HepG2 (cell line): ENCODE data around the gene SH2D5. TPM values are rescaled to one million over a fixed set of nuclear protein-coding genes. Genes with fewer than 3 reads are reported as not detected.

Source experiments
- ATAC-seq: fragments of 200-7000 bp; cut with Tn5 transposase; 3 replicates; pipeline ENCODE4 v1.9.1; 2020; ENCODE audit warnings: mild to moderate bottlenecking, moderate library complexity
- BruUV-seq: library from RNA; stranded (reverse); fragments of 400-500 nt; replicated peaks from 2 replicates; lab custom pipeline; 2021; lab: Mats Ljungman, UMichigan
- CTCF ChIA-PET: fragments of 300-600 bp; formaldehyde crosslinking; extraction: SDS; loops from one replicate; lab custom pipeline; 2021; ENCODE audit warnings: low total read pairs, inconsistent platforms, low intra/inter-chr PET ratio; lab: Yijun Ruan, JAX
- POLR2A ChIA-PET: fragments of 350-600 bp; sonication (Branson Sonifier 250); formaldehyde crosslinking; loops from one replicate; lab custom pipeline; 2020; ENCODE audit warnings: antibody characterized with exemption, inconsistent platforms; lab: Yijun Ruan, JAX
- DNase-seq: peaks from one replicate; pipeline ENCODE4 v3.0.0-alpha.2; 2015; ENCODE audit warnings: low spot score
- FAIRE-seq: peaks from 3 replicates; lab custom pipeline; 2011; peaks lifted over from hg19 to GRCh38; lab: Jason Lieb, UNC
- H2AFZ ChIP-seq: one replicate; pipeline ENCODE4 v1.6.1; 2011; ENCODE audit warnings: low read length, inconsistent platforms
- H3K27ac ChIP-seq: fragments of 300-600 bp; 3 replicates; pipeline ENCODE4 v1.8.0; 2011; ENCODE audit warnings: mixed run types, mild to moderate bottlenecking, mixed read lengths, low read length, inconsistent platforms; ENCODE audit not compliant: insufficient read depth; ENCODE audit errors: extremely low read length
- H3K27me3 ChIP-seq, 2 experiments: fragments of 200-600 bp in 1 of 2; 2 replicates in 1 of 2; 3 replicates in 1 of 2; pipeline versions ENCODE4 v1.6.0 to v1.8.0; 2011; ENCODE audit warnings: low read length in 2 of 2, mild to moderate bottlenecking in 2 of 2, moderate library complexity in 2 of 2, inconsistent platforms in 1 of 2; ENCODE audit not compliant: insufficient read depth in 2 of 2, control insufficient read depth in 1 of 2
- H3K36me3 ChIP-seq, 2 experiments: fragments of 200-600 bp in 1 of 2; replicated peaks in 1 of 2; 2 replicates in 1 of 2; 3 replicates in 1 of 2; pipeline versions ENCODE4 v1.5.1 to v1.8.0; 2011; ENCODE audit warnings: low read length in 2 of 2, inconsistent platforms in 1 of 2; ENCODE audit not compliant: insufficient read depth in 2 of 2, control insufficient read depth in 1 of 2
- H3K4me1 ChIP-seq: 2 replicates; pipeline ENCODE4 v1.5.1; 2012; ENCODE audit warnings: low read length, inconsistent platforms; ENCODE audit not compliant: insufficient read depth
- H3K4me2 ChIP-seq: 2 replicates; pipeline ENCODE4 v1.6.0; 2011; ENCODE audit warnings: low read depth, low read length, inconsistent platforms
- H3K4me3 ChIP-seq, 3 experiments: fragments of 200-600 bp in 1 of 3; sonication (generic), shearing (Covaris generic) in 1 of 3; replicated peaks in 1 of 3; 2 replicates each; pipeline ENCODE4 v1.5.1; 2011 to 2016; ENCODE audit warnings: low read length in 3 of 3, inconsistent platforms in 2 of 3, low read depth in 2 of 3, mild to moderate bottlenecking in 2 of 3, control low read depth in 1 of 3, mixed read lengths in 1 of 3; ENCODE audit not compliant: insufficient read depth in 1 of 3
- H3K79me2 ChIP-seq: one replicate; pipeline ENCODE4 v1.6.1; 2011; ENCODE audit warnings: low read length, inconsistent platforms; ENCODE audit not compliant: insufficient read depth
- H3K9ac ChIP-seq: 2 replicates; pipeline ENCODE4 v1.6.0; 2011; ENCODE audit warnings: mild to moderate bottlenecking, low read depth, low read length, inconsistent platforms; ENCODE audit not compliant: insufficient read depth
- H3K9me3 ChIP-seq: 2 replicates; pipeline ENCODE4 v1.5.1; 2012; ENCODE audit warnings: mild to moderate bottlenecking, low read length
- H4K20me1 ChIP-seq: 2 replicates; pipeline ENCODE4 v1.6.0; 2011; ENCODE audit warnings: inconsistent platforms, mild to moderate bottlenecking, low read length, moderate library complexity; ENCODE audit not compliant: insufficient read depth
- ARHGAP35 ChIP-seq: sonication (generic); formaldehyde crosslinking; IDR thresholded peaks from 2 replicates; pipeline ENCODE4 v1.9.0; 2022; ENCODE audit warnings: mild to moderate bottlenecking, inconsistent platforms, moderate library complexity, missing genetic modification reagents, borderline replicate concordance
- HMG20B ChIP-seq: conservative IDR thresholded peaks from 2 replicates; pipeline ENCODE4 v1.6.1; 2016; ENCODE audit warnings: missing genetic modification reagents, missing compliant biosample characterization
- KDM3A ChIP-seq: IDR thresholded peaks from 2 replicates; pipeline ENCODE4 v1.6.1; 2018; ENCODE audit warnings: low read depth, missing compliant biosample characterization
- MBD4 ChIP-seq: IDR thresholded peaks from 2 replicates; pipeline ENCODE4 v1.6.1; 2012; ENCODE audit warnings: low read length, inconsistent platforms, borderline replicate concordance
- SATB2 ChIP-seq: sonication (generic); formaldehyde crosslinking; IDR thresholded peaks from 2 replicates; pipeline ENCODE4 v1.5.0; 2020; ENCODE audit warnings: missing genetic modification reagents
- ZBTB7A ChIP-seq: sonication (generic); formaldehyde crosslinking; IDR thresholded peaks from 2 replicates; pipeline ENCODE4 v1.8.0; 2022; ENCODE audit warnings: mild to moderate bottlenecking, missing genetic modification reagents
- ZNF121 ChIP-seq: sonication (generic); formaldehyde crosslinking; IDR thresholded peaks from 2 replicates; pipeline ENCODE4 v1.5.0; 2020; ENCODE audit warnings: mild to moderate bottlenecking, missing genetic modification reagents
- WGBS: methylation state at CpG from one replicate; pipeline ENCODE4 v1.1.6; 2017; ENCODE audit warnings: low lambda C conversion rate; 5-methylcytosine and 5-hydroxymethylcytosine counted together
- in situ Hi-C: cut with HindIII; loops from 2 replicates; pipeline ENCODE4 v1.10.0; 2017; ENCODE audit warnings: low pct_unique_long_range_greater_than_20kb; ENCODE audit not compliant: extremely low pct_ligation_motif_present
- intact Hi-C: fragments of 100-400 bp; cut with micrococcal nuclease; formaldehyde crosslinking; loops from one replicate; pipeline ENCODE4 v1.10.0; 2022; ENCODE audit not compliant: unreplicated experiment
- polyA plus RNA-seq, 8 experiments: library from polyadenylated mRNA; depleted of rRNA in 3 of 8; stranded (reverse) in 7 of 8; unstranded in 1 of 8; fragments of >200 nt; fragmentation: Illumina TruSeq in 4 of 8; extraction: Trizol in 4 of 8; gene quantifications; 2 replicates each; pipeline versions ENCODE4 v1.2.1 to v1.2.3, GENCODE V29; 2011 to 2016; ENCODE audit warnings: low read depth in 4 of 8, missing spikeins in 1 of 8, mixed read lengths in 1 of 8; ENCODE audit not compliant: insufficient read depth in 1 of 8
- total RNA-seq, 5 experiments: library from RNA; depleted of rRNA; stranded (reverse); fragments of >200 nt; fragmentation: Illumina TruSeq; extraction: Trizol; gene quantifications; 2 replicates each; pipeline ENCODE4 v1.2.3, GENCODE V29; 2016; ENCODE audit warnings: low read depth in 1 of 5
- TF ChIP-seq, protein P1 (sequence below): IDR thresholded peaks from 2 replicates; pipeline ENCODE4 v1.6.1; 2016; ENCODE audit warnings: low read depth
- TF ChIP-seq, protein P2 (sequence below): sonication (generic); formaldehyde crosslinking; IDR thresholded peaks from 2 replicates; pipeline ENCODE4 v1.5.0; 2020; ENCODE audit warnings: missing genetic modification reagents, mild to moderate bottlenecking, borderline replicate concordance
- TF ChIP-seq, protein P3 (sequence below): sonication (generic); formaldehyde crosslinking; IDR thresholded peaks from 2 replicates; pipeline ENCODE4 v1.4.0; 2020; ENCODE audit warnings: mild to moderate bottlenecking, missing genetic modification reagents
- TF ChIP-seq, protein P4 (sequence below): IDR thresholded peaks from 2 replicates; pipeline ENCODE4 v1.4.0; 2020; ENCODE audit warnings: mild to moderate bottlenecking, missing genetic modification reagents

The SH2D5 gene
- total and polyA plus RNA-seq, 2 of the 13 experiments (the other 11 are each of a cell fraction or from before 2014, with no cell fraction given) = 1.2 to 3.4 TPM

DNA sequence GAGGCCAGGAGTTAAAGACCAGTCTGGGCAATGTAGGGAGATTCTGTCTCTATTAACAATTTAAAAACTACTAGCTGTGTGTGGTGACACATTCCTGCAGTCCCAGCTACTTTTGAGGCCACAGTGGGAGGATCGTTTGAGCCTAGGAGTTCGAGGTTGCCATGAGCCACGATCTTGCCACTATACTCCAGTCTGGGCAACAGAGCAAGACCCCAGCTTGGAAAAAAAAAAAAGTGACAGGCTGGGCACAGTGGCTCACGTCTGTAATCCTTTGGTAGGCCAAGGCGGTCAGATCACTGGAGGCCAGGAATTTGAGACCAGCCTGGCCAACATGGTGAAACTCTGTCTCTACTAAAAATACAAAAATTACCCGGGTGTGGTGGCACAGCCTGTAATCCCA lies 27.8 kb upstream of the SH2D5 start:
- no peak overlapping the region for H3K9ac ChIP-seq
- DNase-seq = no peak
- POLR2A ChIA-PET = no interaction called here
- H4K20me1 ChIP-seq = no peaks in the 10 kb centered on the region
- in situ Hi-C loops (no loop called here), intact Hi-C loops (no loop called here)
- FAIRE-seq = no peak
- no peak for ATAC-seq
- H3K4me2 ChIP-seq = no peak overlapping the region
- no TSS peak for BruUV-seq
- H3K27me3 ChIP-seq = no peaks in the 10 kb centered on the region
- H3K79me2 ChIP-seq = no peaks in the 10 kb centered on the region
- TF ChIP-seq, protein P1, sequence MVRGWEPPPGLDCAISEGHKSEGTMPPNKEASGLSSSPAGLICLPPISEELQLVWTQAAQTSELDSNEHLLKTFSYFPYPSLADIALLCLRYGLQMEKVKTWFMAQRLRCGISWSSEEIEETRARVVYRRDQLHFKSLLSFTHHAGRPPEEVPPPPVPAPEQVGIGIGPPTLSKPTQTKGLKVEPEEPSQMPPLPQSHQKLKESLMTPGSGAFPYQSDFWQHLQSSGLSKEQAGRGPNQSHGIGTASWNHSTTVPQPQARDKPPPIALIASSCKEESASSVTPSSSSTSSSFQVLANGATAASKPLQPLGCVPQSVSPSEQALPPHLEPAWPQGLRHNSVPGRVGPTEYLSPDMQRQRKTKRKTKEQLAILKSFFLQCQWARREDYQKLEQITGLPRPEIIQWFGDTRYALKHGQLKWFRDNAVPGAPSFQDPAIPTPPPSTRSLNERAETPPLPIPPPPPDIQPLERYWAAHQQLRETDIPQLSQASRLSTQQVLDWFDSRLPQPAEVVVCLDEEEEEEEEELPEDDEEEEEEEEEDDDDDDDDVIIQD (CRISPR knock-in tag) = no peak
- 0 out of 2 replicates have a peak, but pooled peaks have one; percentile 19 for TF ChIP-seq ZNF121 (CRISPR knock-in tag)
- TF ChIP-seq, all 625 proteins: peak for 1
- no peaks in the 10 kb centered on the region for H3K9me3 ChIP-seq
- 99% methylated on average over 6 of the region's 6 CpGs for WGBS
- peaks cover 13 to 88% of the 10 kb centered on the region in 2 experiments for H3K36me3 ChIP-seq
- no peak overlapping the region for H2AFZ ChIP-seq
- no peaks in the 10 kb centered on the region for H3K4me1 ChIP-seq
- CTCF ChIA-PET = no interaction called here
- H3K27ac ChIP-seq = no peak overlapping the region
- H3K4me3 ChIP-seq = no peak overlapping the region

DNA sequence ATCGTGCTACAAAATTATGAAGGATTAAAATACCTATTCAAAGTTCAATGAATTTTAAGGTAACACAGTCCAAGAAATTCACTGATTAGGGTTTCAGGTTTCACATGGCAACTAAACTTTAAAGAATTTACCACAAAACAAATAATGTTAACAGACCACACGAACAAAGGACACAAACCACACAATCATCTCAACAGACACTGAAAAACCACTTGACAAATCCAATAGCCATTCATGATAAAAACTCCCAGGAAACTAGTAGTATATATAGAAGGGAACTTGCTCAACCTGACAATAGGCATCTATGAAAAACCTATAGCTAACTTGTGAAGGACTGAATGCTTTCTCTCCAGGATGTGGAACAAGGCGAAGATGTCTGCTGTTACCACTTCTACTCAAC lies 21.1 kb upstream of the SH2D5 start:
- Histone ChIP-seq H3K9ac (no peak overlapping the region), H3K27ac (no peak overlapping the region), H2AFZ (no peak overlapping the region), H3K4me2 (no peak overlapping the region), H3K27me3 (no peaks in the 10 kb centered on the region), H3K79me2 (peaks cover 3% of the 10 kb centered on the region), H3K9me3 (no peaks in the 10 kb centered on the region), H3K4me3 (no peak overlapping the region), H3K4me1 (no peaks in the 10 kb centered on the region), H4K20me1 (no peaks in the 10 kb centered on the region), H3K36me3 (peaks cover 3 to 60% of the 10 kb centered on the region in 2 experiments; a peak in 4 of 5 replicates)
- 87% methylated on average over 3 of the region's 3 CpGs for WGBS
- intact Hi-C loops = no loop called here
- ChIA-PET POLR2A (no interaction called here), CTCF (no interaction called here)
- DNase-seq (no peak), ATAC-seq (no peak), FAIRE-seq (no peak)
- in situ Hi-C loops = no loop called here
- no TSS peak for BruUV-seq
- TF ChIP-seq HMG20B (CRISPR knock-in tag) = no peak
- TF ChIP-seq ZBTB7A = no peak
- TF ChIP-seq SATB2 (CRISPR knock-in tag) = no peak
- TF ChIP-seq, protein P2, sequence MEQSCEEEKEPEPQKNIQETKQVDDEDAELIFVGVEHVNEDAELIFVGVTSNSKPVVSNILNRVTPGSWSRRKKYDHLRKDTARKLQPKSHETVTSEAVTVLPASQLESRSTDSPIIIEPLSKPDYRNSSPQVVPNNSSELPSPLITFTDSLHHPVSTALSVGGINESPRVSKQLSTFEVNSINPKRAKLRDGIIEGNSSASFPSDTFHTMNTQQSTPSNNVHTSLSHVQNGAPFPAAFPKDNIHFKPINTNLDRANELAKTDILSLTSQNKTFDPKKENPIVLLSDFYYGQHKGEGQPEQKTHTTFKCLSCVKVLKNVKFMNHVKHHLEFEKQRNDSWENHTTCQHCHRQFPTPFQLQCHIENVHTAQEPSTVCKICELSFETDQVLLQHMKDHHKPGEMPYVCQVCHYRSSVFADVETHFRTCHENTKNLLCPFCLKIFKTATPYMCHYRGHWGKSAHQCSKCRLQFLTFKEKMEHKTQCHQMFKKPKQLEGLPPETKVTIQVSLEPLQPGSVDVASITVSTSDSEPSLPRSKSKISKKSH = no peak
- no peak for TF ChIP-seq ARHGAP35 (CRISPR knock-in tag)
- TF ChIP-seq KDM3A = no peak
- TF ChIP-seq MBD4 = no peak
- TF ChIP-seq, protein P3, sequence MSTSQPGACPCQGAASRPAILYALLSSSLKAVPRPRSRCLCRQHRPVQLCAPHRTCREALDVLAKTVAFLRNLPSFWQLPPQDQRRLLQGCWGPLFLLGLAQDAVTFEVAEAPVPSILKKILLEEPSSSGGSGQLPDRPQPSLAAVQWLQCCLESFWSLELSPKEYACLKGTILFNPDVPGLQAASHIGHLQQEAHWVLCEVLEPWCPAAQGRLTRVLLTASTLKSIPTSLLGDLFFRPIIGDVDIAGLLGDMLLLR (CRISPR knock-in tag) = no peak
- TF ChIP-seq, protein P4, sequence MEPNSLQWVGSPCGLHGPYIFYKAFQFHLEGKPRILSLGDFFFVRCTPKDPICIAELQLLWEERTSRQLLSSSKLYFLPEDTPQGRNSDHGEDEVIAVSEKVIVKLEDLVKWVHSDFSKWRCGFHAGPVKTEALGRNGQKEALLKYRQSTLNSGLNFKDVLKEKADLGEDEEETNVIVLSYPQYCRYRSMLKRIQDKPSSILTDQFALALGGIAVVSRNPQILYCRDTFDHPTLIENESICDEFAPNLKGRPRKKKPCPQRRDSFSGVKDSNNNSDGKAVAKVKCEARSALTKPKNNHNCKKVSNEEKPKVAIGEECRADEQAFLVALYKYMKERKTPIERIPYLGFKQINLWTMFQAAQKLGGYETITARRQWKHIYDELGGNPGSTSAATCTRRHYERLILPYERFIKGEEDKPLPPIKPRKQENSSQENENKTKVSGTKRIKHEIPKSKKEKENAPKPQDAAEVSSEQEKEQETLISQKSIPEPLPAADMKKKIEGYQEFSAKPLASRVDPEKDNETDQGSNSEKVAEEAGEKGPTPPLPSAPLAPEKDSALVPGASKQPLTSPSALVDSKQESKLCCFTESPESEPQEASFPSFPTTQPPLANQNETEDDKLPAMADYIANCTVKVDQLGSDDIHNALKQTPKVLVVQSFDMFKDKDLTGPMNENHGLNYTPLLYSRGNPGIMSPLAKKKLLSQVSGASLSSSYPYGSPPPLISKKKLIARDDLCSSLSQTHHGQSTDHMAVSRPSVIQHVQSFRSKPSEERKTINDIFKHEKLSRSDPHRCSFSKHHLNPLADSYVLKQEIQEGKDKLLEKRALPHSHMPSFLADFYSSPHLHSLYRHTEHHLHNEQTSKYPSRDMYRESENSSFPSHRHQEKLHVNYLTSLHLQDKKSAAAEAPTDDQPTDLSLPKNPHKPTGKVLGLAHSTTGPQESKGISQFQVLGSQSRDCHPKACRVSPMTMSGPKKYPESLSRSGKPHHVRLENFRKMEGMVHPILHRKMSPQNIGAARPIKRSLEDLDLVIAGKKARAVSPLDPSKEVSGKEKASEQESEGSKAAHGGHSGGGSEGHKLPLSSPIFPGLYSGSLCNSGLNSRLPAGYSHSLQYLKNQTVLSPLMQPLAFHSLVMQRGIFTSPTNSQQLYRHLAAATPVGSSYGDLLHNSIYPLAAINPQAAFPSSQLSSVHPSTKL (CRISPR knock-in tag) = no peak
